ENCODE results near the gene TBC1D23. TPM values are rescaled to one million over a fixed set of nuclear protein-coding genes. Genes with fewer than 3 reads are reported as not detected.
"Not testable (repeated sequence)": the region's sequence is repeated elsewhere in the genome, so short reads cannot be mapped to it uniquely, and the experiment has no call there.

The TBC1D23 gene
- 20.4 and 23.3 TPM in 2 replicates for total RNA-seq (2014; rRNA removed; shearing (Covaris generic))

DNA sequence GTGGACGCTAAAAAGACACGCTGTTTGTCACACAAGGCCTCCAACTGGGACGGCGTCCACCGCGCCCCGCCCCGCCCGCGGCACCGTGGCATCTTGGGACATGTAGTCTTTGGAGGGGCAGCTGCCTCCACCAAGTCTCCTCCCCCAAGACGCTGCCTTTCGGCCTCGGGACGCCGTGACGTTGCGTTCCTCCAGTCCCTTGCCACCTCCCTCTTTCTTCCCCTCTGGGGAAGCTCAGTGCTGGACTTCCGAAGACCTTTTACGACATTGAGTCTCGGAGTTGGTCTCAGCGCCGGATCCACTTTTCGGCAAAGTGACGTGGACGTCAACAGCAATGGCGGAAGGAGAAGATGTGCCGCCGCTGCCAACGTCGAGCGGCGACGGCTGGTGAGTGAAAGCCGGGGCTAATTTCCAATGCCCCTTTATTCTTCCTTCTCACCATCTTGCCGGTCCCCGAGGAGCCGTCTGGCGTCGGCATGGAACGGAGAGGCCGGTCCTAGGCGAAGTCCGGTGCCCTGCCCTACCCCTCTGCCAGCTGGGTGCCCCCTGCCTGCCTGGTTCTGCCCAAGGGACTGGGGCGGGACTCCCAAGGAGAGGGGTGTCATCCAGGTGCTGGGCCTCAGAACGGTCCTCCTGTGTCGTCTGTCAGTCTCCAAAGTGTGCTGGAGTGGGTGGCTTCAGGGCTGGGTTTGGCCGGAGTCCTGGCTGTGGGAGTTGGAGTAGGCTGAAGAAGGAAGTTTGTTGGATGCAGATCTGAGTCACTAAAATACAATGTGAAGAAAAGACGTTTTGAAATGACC is at the start of gene TBC1D23:
Gene TBC1D23, plus strand, starts transcription at position 308 of the 800 bp plus-strand sequence. Its CDS starts 27 bp downstream, at position 335.
- peak; percentile 100 for DNase-seq (ENCODE audit: low spot score)

DNA sequence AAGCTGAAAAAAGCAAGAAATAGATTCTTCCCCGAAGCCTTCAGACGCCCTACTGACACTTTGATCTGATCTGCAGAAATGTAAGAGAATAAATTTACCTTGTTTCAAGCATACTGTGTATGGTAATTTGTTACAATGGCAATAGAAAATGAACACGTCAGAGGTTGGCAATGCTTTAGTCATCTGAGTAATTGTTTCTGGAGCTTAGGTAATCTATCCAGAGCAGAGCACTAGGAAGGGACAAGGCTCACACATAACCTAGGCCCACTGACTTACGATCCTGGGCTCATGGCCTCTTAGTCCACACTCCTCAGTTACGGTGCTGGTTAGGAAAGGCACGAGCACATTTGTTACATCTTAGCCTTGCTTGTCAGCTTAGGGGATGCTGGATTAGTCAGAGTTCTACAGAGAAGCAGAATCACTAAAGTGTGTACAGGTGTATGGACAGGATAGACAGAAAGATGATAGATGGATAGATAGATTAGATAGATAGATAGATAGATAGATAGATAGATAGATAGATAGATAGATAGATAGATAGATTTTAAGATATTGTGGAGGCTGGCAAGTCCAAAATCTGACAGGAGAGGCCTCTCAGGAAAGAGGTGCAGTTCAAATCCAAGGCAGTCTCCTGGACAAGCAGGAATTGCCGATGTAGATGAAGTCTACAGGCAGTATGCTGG is 46.8 kb upstream of the TBC1D23 start:
- no peak for DNase-seq (ENCODE audit: low spot score)

DNA sequence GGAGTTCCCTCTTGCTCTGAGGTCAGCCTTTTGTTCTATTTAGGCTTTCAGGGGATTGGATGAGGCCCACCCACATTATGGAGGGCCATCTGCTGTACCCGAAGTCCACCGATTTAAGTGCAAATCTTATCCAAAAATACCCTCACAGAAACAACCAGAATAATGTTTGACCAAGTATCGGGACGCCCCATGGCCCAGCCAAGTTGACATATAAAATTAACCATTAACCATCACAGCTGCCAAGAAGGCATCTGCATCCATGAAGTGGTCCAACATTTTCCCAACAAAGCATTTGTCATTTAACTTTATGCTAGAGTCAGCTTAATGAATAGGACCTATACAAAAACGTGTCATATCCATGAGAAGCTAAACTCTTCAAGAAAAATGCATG is 46.2 kb upstream of the TBC1D23 start:
- no peak for DNase-seq (ENCODE audit: low spot score)

DNA sequence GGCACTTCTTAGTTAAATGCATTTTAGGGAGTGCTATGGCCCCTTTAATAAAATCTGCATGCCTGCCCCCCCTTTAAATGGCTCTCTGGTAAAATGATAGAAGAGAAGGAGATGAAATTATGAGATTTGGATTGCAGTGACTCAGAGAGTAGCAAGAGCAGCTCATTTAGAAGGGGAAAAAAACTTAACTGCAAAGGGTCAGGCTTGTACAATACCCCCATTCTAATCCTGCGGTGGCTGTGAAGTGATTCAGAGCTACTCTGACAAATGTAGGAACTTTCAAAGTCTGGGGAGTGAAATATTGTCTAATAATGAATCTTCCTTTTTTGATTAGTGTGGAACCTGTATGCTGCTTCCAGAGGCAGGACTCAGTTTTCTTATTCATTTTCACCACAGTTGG is 44.1 kb upstream of the TBC1D23 start:
- no peak for DNase-seq (ENCODE audit: low spot score)

DNA sequence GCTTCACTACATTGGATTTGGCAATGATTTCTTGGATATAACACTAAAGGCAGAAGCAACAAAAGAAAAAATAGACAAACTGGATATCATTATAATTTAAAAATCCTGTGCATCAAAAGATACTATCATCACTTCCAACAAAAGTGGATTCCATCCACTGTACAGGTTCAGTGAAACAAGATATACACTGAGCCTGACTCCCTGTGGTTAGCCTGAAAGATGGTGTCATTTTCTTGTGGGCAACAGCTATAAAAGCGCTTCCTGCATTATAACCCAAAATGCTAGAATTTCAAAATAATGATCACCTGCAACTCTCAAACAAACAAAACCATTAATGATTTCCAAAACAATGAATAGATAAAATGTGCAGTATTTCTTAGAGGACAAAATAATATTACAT is 39.6 kb upstream of the TBC1D23 start:
- no peak for DNase-seq (ENCODE audit: low spot score)

DNA sequence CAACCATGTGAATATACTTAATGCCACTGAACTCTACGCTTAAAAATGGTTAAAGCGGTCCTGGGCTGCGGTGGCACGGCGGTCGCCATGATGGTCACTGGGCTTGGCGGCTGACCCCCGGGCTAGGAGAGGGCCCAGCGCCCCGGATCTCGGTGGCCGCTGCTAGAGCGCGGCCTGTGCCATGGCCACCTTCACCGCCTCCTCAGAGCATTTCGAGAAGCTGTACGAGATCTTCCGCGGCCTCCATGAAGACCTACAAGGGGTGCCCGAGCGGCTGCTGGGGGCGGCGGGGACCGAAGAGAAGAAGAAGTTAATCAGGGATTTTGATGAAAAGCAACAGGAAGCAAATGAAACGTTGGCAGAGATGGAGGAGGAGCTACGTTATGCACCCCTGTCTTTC is 35.6 kb upstream of the TBC1D23 start:
- DNase-seq (ENCODE audit: low spot score), result no peak

DNA sequence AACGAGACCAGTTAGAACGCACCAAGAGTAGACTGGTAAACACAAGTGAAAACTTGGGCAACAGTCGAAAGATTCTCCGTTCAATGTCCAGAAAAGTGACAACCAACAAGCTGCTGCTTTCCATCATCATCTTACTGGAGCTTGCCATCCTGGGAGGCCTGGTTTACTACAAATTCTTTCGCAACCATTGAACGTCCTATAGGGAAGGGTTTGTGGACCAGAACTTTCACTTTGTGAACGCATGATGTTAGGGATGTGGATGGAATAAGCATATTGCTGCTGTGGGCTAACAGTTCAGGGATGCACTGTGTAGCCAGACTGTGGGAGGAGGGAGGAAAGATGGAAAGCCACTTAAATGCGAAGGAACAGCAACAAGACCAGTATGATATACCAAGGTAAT is 34.9 kb upstream of the TBC1D23 start:
- no peak for DNase-seq (ENCODE audit: low spot score)

DNA sequence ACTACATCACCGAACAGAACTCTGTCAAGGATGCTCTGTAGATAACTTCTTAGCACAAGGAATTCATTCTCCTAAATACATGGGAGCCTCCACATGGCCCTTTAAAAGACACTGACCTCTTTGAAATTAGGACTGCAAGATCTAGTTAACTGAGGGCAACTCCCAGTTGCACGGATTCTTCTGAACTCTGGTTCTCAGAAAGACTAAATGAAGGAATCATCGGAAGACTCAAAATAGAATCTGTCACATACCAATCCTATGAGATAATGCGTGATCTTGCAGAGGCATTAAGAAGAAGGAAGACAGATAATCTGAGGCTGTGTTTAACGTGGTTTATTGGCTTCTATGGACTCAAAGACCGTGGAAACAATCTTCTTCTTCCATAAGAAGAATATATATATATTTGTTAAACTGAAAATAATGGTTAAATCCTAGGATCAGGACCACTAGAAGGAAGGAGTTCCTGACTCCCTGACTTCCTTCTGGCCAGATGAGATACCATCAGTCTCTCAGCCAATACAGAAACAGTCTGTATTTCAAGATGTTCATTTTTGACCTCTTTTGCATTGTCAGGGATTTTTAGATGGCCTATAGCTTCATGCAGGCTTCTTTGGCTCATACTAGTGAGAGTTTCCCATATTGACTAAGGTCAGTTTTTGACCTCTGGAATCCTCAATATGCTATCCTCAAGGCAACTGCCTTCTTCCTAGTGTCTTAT is 33.9 kb upstream of the TBC1D23 start:
- no peak for DNase-seq (ENCODE audit: low spot score)

DNA sequence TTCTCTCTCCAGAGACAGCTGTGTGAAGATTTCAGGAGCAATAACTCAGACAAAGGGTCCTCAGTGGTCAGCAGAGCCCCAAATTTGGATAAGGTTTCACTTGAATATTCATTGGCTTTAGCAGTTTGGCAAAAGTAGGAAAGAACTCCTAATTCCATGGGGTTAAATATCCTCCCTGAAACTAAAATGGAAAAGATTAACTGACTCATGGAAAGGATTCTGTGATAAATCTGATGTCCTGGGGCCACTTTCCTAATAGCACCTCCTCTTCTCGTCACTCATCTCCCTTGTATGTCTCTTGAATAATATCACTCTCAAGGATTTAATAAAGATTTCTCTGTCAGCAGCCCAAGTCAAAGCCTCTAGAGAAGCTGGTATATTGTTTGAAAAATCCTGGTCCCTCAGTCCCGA is 33.3 kb upstream of the TBC1D23 start:
- DNase-seq (ENCODE audit: low spot score), result no peak

DNA sequence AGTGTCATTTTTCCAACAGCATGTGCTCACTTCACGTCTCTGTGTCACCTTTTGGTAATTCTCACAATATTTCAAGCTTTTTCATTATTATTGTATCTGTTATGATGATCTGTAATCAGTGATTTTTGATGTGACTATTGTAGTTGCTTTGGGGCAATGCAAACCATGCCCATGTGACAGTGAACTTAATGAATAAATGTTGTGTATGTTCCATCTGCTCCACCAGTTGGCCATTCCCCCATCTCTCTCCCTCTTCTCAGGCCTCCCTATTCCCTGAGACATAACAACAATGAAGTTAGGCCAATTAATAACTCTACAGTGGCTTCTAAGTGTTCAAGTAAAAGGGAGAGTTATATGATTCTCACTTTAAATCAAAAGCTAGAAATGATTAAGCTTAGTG is 32.5 kb upstream of the TBC1D23 start:
- DNase-seq (ENCODE audit: low spot score), result no peak

DNA sequence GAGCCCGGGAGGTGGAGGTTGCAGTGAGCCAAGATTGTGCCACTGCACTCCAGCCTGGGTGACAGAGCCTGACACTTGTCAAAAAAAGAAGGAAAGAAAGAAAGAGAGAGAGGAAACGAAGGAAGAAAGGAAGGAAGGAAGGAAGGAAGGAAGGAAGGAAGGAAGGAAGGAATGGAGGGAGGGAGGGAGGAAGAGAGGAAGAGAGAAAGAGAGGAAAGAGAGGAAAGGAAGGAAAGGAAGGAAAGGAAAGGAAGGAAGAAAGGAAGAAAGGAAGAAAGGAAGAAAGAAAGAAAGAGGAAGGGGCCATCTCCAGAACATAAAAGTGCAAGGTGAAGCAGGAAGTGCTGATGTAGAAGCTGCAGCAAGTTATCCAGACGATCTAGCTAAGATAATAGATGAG is 31.6 kb upstream of the TBC1D23 start:
- not testable (repeated sequence) for DNase-seq (ENCODE audit: low spot score)

DNA sequence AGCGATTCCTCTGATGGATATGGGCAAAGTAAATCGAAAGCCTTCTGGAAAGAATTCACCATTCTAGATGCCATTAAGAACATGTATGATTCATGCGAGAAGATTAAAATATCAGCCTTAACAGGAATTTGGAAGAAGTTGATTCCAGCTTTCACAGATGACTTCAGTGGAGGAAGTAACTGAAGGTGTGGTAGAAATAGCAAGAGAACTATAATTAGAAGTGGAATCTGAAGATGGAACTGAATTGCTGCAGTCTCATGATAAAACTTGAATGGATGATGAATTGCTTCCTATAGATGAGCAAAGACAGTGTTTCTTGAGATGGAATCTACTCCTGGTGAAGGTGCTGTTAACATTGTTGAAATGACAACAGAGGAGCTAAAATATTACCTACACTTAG is 30.1 kb upstream of the TBC1D23 start:
- DNase-seq (ENCODE audit: low spot score), result no peak

DNA sequence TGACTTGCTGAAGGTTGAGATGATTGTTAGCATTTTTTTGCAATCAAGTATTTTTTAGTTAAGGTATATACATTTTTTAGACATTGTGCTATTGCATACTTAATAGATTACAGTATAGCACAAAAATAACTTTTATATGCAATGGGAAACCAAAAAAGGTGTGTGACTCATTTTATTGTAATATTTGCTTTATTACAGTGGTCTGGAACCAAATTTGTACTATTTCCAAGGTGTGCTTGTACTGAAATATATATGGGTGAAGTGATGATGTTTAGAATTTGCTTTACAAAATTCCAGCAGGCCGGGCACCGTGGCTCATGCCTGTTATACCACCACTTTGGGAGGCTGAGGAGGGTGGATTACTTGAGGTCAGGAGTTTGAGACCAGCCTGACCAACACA is 29.1 kb upstream of the TBC1D23 start:
- DNase-seq (ENCODE audit: low spot score), result no peak

DNA sequence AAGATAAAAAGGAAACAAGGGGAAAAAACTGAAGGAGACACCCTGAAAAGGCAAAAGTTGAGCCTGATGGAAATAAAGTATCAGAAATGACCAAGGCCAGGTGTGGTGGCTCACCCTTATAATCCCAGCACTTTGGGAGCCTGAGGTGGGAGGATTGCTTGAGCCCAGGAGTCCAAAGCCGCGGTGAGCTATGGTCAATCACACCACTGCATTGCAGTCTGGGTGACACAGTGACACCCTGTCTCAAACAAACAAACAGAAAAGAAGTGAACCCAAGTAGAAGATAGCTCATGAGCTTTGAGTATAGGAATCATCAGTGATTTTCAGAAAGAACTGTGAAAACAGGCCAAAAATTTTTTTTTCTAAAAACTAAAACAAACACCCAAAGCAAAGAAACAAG is 26.4 kb upstream of the TBC1D23 start:
- no peak for DNase-seq (ENCODE audit: low spot score)

DNA sequence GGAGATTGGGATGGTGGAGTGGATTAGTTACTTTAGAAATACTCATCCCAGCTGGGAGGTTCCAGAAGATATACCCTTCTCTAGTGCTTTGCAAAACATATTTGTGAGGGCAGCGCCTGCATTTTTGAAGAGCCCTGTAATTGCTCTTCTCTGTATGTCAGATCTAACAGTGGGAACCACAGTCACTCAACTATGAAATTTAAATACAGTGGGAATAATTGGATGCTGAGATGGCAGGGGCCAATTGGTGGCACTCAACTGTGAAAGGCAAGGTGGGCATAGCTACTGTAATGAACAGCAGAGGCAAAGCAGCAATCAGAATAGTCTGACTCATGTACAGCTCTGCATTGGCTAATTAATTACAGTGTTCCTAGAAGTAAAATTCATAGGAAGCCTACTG is 22.2 kb upstream of the TBC1D23 start:
- DNase-seq (ENCODE audit: low spot score), result no peak

DNA sequence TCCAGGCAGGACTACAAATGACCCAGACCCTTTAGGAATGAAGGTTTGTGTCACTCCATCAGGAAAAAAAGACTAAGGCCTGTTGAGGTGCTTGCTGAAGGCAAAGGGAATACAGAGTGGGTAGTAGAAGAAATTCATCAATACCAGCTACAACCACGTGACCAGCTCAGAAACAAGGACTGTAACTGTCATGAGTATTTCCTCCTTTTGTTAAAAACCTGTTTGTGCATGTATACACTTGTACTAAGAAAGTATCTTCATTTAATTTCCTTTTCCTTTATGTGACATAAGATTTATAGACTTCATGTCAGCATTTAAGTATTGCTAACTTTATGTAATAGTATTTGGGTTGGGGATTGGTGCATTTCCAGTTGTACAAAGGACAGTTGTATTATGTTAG is 18.3 kb upstream of the TBC1D23 start:
- DNase-seq (ENCODE audit: low spot score), result not testable (repeated sequence)

DNA sequence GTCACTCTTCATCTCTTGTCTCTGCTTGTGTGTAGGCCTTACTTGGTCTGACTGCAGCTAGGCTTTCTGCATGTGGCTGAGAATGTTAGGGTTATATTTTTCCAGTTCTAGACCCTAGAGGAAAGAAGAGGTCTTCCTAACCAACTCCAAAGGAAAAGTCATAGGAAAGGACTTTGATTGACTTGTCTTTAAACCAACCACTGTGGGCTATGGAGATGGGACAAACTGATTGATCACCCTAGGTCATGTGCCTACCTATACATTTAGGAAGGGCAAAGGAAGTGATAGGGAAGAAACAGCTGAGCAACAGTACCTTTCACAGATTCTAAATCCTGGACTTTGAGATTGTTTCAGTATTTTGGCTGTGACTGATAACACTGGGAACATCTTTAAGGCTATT is 16.5 kb upstream of the TBC1D23 start:
- DNase-seq (ENCODE audit: low spot score), result no peak

DNA sequence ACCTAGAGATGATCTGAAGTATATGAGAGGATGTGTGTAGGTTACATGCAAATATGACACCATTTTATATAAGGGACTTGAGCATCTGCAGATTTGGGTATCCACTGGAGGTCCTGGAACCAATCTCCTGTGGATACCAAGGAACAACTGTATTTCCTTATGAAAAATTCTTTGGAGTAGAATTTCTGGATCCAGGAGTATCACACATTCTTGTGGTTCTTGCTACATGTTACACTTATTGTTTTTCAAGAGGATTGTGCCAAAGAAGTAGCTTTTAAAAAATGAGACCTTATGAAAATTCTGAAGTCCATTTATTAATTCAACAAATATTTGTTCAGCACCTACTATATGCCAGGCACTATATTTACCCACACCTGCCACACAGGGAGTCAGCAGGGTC is 15.7 kb upstream of the TBC1D23 start:
- no peak for DNase-seq (ENCODE audit: low spot score)

DNA sequence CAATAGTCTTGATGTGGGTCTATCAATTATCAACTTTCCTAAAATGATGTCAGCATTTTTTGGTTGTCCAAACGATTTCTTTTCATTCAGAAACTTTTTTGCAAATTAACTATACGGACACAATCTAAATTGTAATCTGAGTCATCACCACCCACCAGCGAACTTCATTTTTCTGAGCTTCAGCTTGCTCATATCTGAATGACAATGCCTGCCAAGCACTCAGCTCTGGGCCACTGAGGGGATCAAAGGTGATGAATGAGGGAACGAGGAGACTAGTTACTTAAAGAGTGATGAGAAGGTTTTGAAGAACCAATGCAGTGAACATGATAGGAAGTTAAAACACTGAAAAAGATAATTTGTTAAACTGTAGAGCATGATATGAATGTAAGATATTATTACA is 14.9 kb upstream of the TBC1D23 start:
- no peak for DNase-seq (ENCODE audit: low spot score)

DNA sequence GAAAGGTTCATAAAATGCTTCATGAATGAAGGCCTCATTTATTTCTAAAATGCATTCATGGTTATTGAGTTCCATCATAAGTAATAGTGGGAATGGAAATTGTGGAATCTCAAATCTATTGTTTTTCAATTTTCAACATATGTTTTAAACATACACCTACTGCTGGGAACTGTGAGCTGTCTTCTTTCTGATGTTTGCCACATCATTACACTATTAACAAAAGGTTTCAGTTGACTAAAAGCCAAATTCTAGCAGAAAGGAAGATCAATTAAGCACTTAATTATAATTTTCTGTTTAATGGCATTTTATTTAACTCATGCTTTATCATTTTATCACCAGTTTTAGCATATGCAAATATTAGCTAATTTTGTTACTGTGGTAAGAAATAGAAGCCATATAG is 13.8 kb upstream of the TBC1D23 start:
- no peak for DNase-seq (ENCODE audit: low spot score)

DNA sequence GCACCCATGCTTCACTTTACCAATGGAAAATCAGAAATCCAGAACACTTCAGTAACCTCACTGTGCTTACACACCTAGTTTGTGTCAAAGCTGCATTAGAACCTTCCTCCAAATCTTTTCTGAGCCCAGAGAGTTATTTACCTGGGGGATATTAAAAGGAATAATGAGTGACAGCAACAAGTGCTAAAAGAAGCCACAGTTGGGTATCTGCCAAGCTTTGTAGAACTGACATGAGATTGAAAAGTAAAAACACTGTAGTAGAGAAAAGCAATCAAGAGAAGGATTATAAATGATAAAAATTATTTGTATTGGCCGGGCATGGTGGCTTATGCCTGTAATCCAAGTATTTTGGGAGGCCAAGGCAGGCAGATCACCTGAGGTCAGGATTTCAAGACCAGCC is 8.8 kb upstream of the TBC1D23 start:
- no peak for DNase-seq (ENCODE audit: low spot score)

DNA sequence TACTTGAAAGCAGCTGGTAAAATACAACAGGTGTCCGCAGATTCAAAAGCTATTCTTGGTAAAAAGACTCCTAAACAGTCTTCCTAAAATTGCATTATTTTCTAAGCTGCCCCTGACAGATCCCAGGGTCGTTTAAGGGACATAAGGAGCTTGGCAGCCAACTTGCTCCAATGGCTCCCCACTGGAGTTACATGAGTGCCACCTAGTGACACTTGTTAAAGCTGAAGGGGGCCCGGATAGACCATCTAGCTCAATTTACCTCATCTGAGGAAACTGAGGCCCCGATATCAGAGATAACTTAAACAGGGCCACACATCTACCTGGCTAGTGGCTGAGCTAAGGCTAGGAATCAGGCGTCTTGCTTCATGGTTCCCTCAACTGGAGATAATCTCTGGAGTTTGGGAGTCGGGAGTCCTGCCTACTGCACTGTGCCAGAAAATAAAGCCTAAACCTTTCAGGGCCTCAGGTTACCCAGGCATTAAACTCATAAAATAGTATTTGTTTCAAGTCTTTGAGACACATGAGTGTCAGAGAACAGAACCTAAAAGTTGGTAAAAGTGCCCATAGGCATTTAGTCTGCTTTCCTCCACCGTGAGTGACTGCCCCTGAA is 6.5 kb upstream of the TBC1D23 start:
- DNase-seq (ENCODE audit: low spot score), result peak; percentile 77
